IMR-90 (cell line): ENCODE measurements around the gene CATSPERB. TPM values are rescaled to one million over a fixed set of nuclear protein-coding genes. Genes with fewer than 3 reads are reported as not detected.

Source experiments
- ATAC-seq: fragments of 200-7000 bp; cut with Tn5 transposase; 2 replicates; pipeline ENCODE4 v1.9.1; 2020; ENCODE audit warnings: low read depth, mild to moderate bottlenecking, moderate library complexity
- BruUV-seq: library from RNA; stranded (reverse); fragments of 400-500 nt; replicated peaks from 2 replicates; lab custom pipeline; 2021; lab: Mats Ljungman, UMichigan
- CTCF ChIA-PET: fragments of 300-600 bp; formaldehyde crosslinking; extraction: SDS; loops from one replicate; lab custom pipeline; 2021; ENCODE audit warnings: antibody characterized with exemption; lab: Yijun Ruan, JAX
- POLR2A ChIA-PET: fragments of 300-600 bp; sonication (Branson Sonifier 250); formaldehyde crosslinking; loops from one replicate; lab custom pipeline; 2022; ENCODE audit warnings: antibody characterized with exemption; ENCODE audit not compliant: unreplicated experiment; lab: Charles Lee
- DNase-seq: peaks from one replicate; pipeline ENCODE4 v3.0.0; 2013
- H2AFZ ChIP-seq: replicated peaks from 2 replicates; pipeline ENCODE3; 2013; ENCODE audit warnings: low read length, mild to moderate bottlenecking; ENCODE audit not compliant: poor library complexity
- H2AK5ac ChIP-seq: 2 replicates; pipeline ENCODE4 v1.6.1; 2013; ENCODE audit warnings: low read depth, low read length, inconsistent platforms
- H2AK9ac ChIP-seq: replicated peaks from 2 replicates; pipeline ENCODE3; 2013; ENCODE audit warnings: mild to moderate bottlenecking, low read depth, low read length, moderate library complexity; ENCODE audit not compliant: poor library complexity
- H2BK120ac ChIP-seq: 2 replicates; pipeline ENCODE4 v1.6.1; 2013; ENCODE audit warnings: low read depth, low read length, inconsistent platforms
- H2BK15ac ChIP-seq: 3 replicates; pipeline ENCODE4 v1.6.1; 2013; ENCODE audit warnings: low read depth, low read length, inconsistent platforms
- H2BK20ac ChIP-seq: 2 replicates; pipeline ENCODE4 v1.6.1; 2013; ENCODE audit warnings: low read depth, mild to moderate bottlenecking, inconsistent platforms, low read length, moderate library complexity
- H2BK5ac ChIP-seq: 2 replicates; pipeline ENCODE4 v1.6.1; 2013; ENCODE audit warnings: mild to moderate bottlenecking, low read depth, low read length, inconsistent platforms; ENCODE audit not compliant: poor library complexity, severe bottlenecking
- H3K14ac ChIP-seq: replicated peaks from 2 replicates; pipeline ENCODE4 v1.6.1; 2013; ENCODE audit warnings: low read depth, low read length, inconsistent platforms
- H3K18ac ChIP-seq: 2 replicates; pipeline ENCODE4 v1.6.1; 2013; ENCODE audit warnings: low read depth, low read length, control low read depth
- H3K23ac ChIP-seq: 2 replicates; pipeline ENCODE4 v1.6.1; 2013; ENCODE audit warnings: low read depth, low read length, inconsistent platforms
- H3K27ac ChIP-seq: 2 replicates; pipeline ENCODE4 v1.5.1; 2013; ENCODE audit warnings: mild to moderate bottlenecking, control low read depth, low read length; ENCODE audit not compliant: insufficient read depth
- H3K27me3 ChIP-seq: 2 replicates; pipeline ENCODE4 v1.6.1; 2013; ENCODE audit warnings: low read length; ENCODE audit not compliant: control insufficient read depth, insufficient read depth
- H3K36me3 ChIP-seq: 2 replicates; pipeline ENCODE4 v1.6.1; 2013; ENCODE audit warnings: low read length, mixed read lengths; ENCODE audit not compliant: control insufficient read depth, insufficient read depth
- H3K4ac ChIP-seq: 2 replicates; pipeline ENCODE4 v1.6.1; 2013; ENCODE audit warnings: low read depth, low read length, inconsistent platforms
- H3K4me1 ChIP-seq: 2 replicates; pipeline ENCODE4 v1.6.1; 2013; ENCODE audit warnings: low read length, mixed read lengths; ENCODE audit not compliant: control insufficient read depth, insufficient read depth
- H3K4me2 ChIP-seq: 2 replicates; pipeline ENCODE4 v1.6.1; 2013; ENCODE audit warnings: low read depth, mild to moderate bottlenecking, control low read depth, low read length, moderate library complexity
- H3K4me3 ChIP-seq: 2 replicates; pipeline ENCODE4 v1.5.1; 2013; ENCODE audit warnings: low read depth, mild to moderate bottlenecking, control low read depth, low read length, moderate library complexity; ENCODE audit not compliant: insufficient read depth
- H3K56ac ChIP-seq: 2 replicates; pipeline ENCODE4 v1.6.1; 2013; ENCODE audit warnings: low read length, inconsistent platforms; ENCODE audit not compliant: insufficient read depth; ENCODE audit errors: extremely low read depth
- H3K79me1 ChIP-seq, 2 experiments: 2 replicates each; pipeline ENCODE4 v1.6.1; 2013; ENCODE audit warnings: low read length in 2 of 2, inconsistent platforms in 1 of 2, low read depth in 1 of 2
- H3K9ac ChIP-seq: 2 replicates; pipeline ENCODE4 v1.6.1; 2013; ENCODE audit warnings: low read depth, low read length, control low read depth
- H3K9me1 ChIP-seq: 2 replicates; pipeline ENCODE4 v1.6.1; 2013; ENCODE audit warnings: low read length, inconsistent platforms; ENCODE audit not compliant: insufficient read depth
- H3K9me3 ChIP-seq: 2 replicates; pipeline ENCODE4 v1.6.1; 2013; ENCODE audit warnings: low read length; ENCODE audit not compliant: control insufficient read depth, insufficient read depth
- H4K20me1 ChIP-seq: 2 replicates; pipeline ENCODE4 v1.6.1; 2013; ENCODE audit warnings: low read length, inconsistent platforms; ENCODE audit not compliant: insufficient read depth
- H4K5ac ChIP-seq: 2 replicates; pipeline ENCODE4 v1.6.1; 2013; ENCODE audit warnings: mild to moderate bottlenecking, low read depth, low read length, control low read depth
- H4K8ac ChIP-seq, 2 experiments: 2 replicates each; pipeline ENCODE4 v1.6.1; 2013; ENCODE audit warnings: low read depth in 2 of 2, low read length in 2 of 2, control low read depth in 1 of 2, inconsistent platforms in 1 of 2
- H4K91ac ChIP-seq: 2 replicates; pipeline ENCODE4 v1.6.1; 2013; ENCODE audit warnings: low read depth, low read length, inconsistent platforms; ENCODE audit not compliant: insufficient read depth
- BHLHE40 ChIP-seq: fragments of 150-350 bp; IDR thresholded peaks from 2 replicates; pipeline ENCODE4 v1.6.1; 2016; ENCODE audit warnings: mild to moderate bottlenecking, low read depth, low read length
- CHD1 ChIP-seq: IDR thresholded peaks from 2 replicates; pipeline ENCODE4 v1.6.1; 2012; ENCODE audit warnings: low read depth, low read length, improper control_type of control experiment
- MAFK ChIP-seq: IDR thresholded peaks from 2 replicates; pipeline ENCODE4 v1.6.1; 2012; ENCODE audit warnings: low read depth, low read length, improper control_type of control experiment
- MXI1 ChIP-seq: IDR thresholded peaks from 2 replicates; pipeline ENCODE4 v1.6.1; 2012; ENCODE audit warnings: low read depth, mild to moderate bottlenecking, low read length, moderate library complexity, borderline replicate concordance
- NFE2L2 ChIP-seq: fragments of 150-350 bp; IDR thresholded peaks from 2 replicates; pipeline ENCODE4 v1.6.1; 2016; ENCODE audit warnings: low read depth, mild to moderate bottlenecking, low read length
- POLR2A ChIP-seq: IDR thresholded peaks from 2 replicates; pipeline ENCODE4 v1.6.1; 2012; ENCODE audit warnings: mild to moderate bottlenecking, low read depth, low read length
- RAD21 ChIP-seq: IDR thresholded peaks from 2 replicates; pipeline ENCODE4 v1.6.1; 2012; ENCODE audit warnings: low read length, improper control_type of control experiment
- RFX5 ChIP-seq: IDR thresholded peaks from 2 replicates; pipeline ENCODE4 v1.8.0; 2012; ENCODE audit warnings: low read depth, mild to moderate bottlenecking, low read length, moderate library complexity
- WGBS, 2 experiments: methylation state at CpG; one replicate each; pipeline versions ENCODE4 v1.1.5 to v1.1.7; 2013; ENCODE audit warnings: missing lambda C conversion rate in 2 of 2; ENCODE audit not compliant: insufficient read length in 1 of 2; ENCODE audit errors: extremely low coverage in 2 of 2; 5-methylcytosine and 5-hydroxymethylcytosine counted together
- dilution Hi-C: fragments of 300-500 bp; cut with HindIII; formaldehyde crosslinking; loops from one replicate; pipeline ENCODE4 v1.14.3; 2018; ENCODE audit warnings: low sequenced_read_pairs; ENCODE audit not compliant: unreplicated experiment
- in situ Hi-C: fragments of 300-500 bp; cut with MboI; formaldehyde crosslinking; loops from 3 replicates; pipeline ENCODE4 v1.14.3; 2019; ENCODE audit warnings: low sequenced_read_pairs, inconsistent platforms, mixed read lengths
- intact Hi-C: fragments of 100-400 bp; cut with micrococcal nuclease; formaldehyde crosslinking; loops from 2 replicates; pipeline ENCODE4 v1.10.0; 2022
- polyA plus RNA-seq, 3 experiments: library from polyadenylated mRNA; depleted of rRNA; stranded (reverse); fragments of >200 nt; gene quantifications; 2 replicates each; pipeline ENCODE4 v1.2.3, GENCODE V29; 2012; ENCODE audit warnings: low replicate concordance in 1 of 3
- total RNA-seq: library from RNA; depleted of rRNA; stranded (reverse); fragments of >200 nt; gene quantifications from 2 replicates; pipeline ENCODE4 v1.2.3, GENCODE V29; 2012
- TF ChIP-seq, protein P1 (sequence below): conservative IDR thresholded peaks from 2 replicates; pipeline ENCODE4 v1.5.1; 2012; ENCODE audit warnings: mild to moderate bottlenecking, low read depth, low read length, improper control_type of control experiment
- TF ChIP-seq, protein P2 (sequence below): fragments of 150-350 bp; IDR thresholded peaks from 2 replicates; pipeline ENCODE4 v1.6.1; 2017; ENCODE audit warnings: mild to moderate bottlenecking, antibody characterized with exemption, low read length, low read depth

CATSPERB gene
- total and polyA plus RNA-seq, 2 of the 4 experiments (the other 2 are of a cell fraction) = not detected

DNA sequence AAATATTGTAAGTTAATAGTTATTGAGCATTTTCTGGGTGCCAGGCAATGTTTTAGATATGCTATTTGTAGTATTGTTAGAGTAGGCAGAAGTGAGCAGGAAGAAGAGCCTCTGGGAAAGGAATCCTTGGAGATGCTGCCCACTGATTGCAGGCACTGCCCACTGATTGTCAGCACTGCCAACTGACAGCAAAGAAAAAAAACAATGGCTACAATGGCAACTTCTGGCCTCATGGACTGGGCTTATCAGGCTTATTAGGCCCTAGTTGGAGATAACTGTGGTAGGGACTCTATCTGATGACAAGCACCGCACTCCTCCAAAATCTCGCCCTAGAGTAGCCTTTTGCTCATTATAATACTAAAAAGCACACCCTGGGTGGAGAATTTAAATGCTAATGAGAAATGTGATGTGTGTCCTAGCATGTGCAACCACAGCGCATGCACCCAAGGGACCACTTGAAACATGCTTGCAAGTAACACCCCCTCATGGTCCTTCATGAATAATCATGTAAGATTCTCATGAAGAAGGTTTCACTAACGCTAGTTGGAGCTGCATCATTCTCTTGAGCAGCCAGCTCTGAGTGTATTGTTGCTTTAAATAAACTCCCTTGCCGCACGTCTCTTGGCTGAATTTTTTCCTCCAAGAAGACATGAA is 118.3 kb downstream of the CATSPERB start:
- Histone ChIP-seq H3K36me3 (no peaks in the 10 kb centered on the region), H3K9me3 (no peaks in the 10 kb centered on the region), H4K5ac (no peak overlapping the region), H3K4me3 (no peak overlapping the region), H3K14ac (no peak overlapping the region), H3K56ac (no peak overlapping the region), H2BK20ac (no peak overlapping the region), H2BK15ac (no peak overlapping the region), H3K4me2 (no peak overlapping the region), H3K27ac (no peak overlapping the region), H3K27me3 (no peaks in the 10 kb centered on the region), H2AK5ac (no peak overlapping the region), H2BK120ac (no peak overlapping the region), H2BK5ac (no peak overlapping the region), H3K9ac (no peak overlapping the region), H3K23ac (no peak overlapping the region), H3K18ac (0 out of 2 replicates have a peak overlapping the region, but pooled peaks have one; percentile 11), H4K8ac (no peak overlapping the region), H3K4me1 (no peaks in the 10 kb centered on the region), H3K9me1 (no peaks in the 10 kb centered on the region), H4K91ac (no peak overlapping the region), H2AK9ac (no peak overlapping the region), H4K20me1 (no peaks in the 10 kb centered on the region), H3K79me1 (no peaks in the 10 kb centered on the region), H2AFZ (no peak overlapping the region), H3K4ac (no peak overlapping the region)
- no peak for DNase-seq
- ChIA-PET POLR2A (no interaction called here), CTCF (no interaction called here)
- WGBS, 2 experiments = no CpG with 5 or more reads among the region's 6 CpGs
- no peak for ATAC-seq
- BruUV-seq = no TSS peak
- dilution Hi-C loops = no loop called here
- in situ Hi-C loops = no loop called here
- intact Hi-C loops = no loop called here
- TF ChIP-seq, protein P1, sequence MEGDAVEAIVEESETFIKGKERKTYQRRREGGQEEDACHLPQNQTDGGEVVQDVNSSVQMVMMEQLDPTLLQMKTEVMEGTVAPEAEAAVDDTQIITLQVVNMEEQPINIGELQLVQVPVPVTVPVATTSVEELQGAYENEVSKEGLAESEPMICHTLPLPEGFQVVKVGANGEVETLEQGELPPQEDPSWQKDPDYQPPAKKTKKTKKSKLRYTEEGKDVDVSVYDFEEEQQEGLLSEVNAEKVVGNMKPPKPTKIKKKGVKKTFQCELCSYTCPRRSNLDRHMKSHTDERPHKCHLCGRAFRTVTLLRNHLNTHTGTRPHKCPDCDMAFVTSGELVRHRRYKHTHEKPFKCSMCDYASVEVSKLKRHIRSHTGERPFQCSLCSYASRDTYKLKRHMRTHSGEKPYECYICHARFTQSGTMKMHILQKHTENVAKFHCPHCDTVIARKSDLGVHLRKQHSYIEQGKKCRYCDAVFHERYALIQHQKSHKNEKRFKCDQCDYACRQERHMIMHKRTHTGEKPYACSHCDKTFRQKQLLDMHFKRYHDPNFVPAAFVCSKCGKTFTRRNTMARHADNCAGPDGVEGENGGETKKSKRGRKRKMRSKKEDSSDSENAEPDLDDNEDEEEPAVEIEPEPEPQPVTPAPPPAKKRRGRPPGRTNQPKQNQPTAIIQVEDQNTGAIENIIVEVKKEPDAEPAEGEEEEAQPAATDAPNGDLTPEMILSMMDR = no peak
- TF ChIP-seq RAD21 = no peak
- no peak for TF ChIP-seq POLR2A
- TF ChIP-seq MAFK = no peak
- TF ChIP-seq CHD1 = no peak
- no peak for TF ChIP-seq NFE2L2
- TF ChIP-seq, protein P2, sequence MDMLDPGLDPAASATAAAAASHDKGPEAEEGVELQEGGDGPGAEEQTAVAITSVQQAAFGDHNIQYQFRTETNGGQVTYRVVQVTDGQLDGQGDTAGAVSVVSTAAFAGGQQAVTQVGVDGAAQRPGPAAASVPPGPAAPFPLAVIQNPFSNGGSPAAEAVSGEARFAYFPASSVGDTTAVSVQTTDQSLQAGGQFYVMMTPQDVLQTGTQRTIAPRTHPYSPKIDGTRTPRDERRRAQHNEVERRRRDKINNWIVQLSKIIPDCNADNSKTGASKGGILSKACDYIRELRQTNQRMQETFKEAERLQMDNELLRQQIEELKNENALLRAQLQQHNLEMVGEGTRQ = no peak
- no peak for TF ChIP-seq MXI1
- no peak for TF ChIP-seq BHLHE40
- no peak for TF ChIP-seq RFX5
